GM19372 (cell line): ENCODE results near the gene MUSK.
"Not testable (repeated sequence)": the region's sequence is repeated elsewhere in the genome, so short reads cannot be mapped to it uniquely, and the experiment has no call there.

ENCODE experiments used
- ATAC-seq: cut with Tn5 transposase; IDR thresholded peaks from one replicate; pipeline ENCODE4 v1.9.1; 2021; ENCODE audit warnings: mild to moderate bottlenecking, low read depth, moderate library complexity; ENCODE audit not compliant: unreplicated experiment

Gene MUSK

DNA sequence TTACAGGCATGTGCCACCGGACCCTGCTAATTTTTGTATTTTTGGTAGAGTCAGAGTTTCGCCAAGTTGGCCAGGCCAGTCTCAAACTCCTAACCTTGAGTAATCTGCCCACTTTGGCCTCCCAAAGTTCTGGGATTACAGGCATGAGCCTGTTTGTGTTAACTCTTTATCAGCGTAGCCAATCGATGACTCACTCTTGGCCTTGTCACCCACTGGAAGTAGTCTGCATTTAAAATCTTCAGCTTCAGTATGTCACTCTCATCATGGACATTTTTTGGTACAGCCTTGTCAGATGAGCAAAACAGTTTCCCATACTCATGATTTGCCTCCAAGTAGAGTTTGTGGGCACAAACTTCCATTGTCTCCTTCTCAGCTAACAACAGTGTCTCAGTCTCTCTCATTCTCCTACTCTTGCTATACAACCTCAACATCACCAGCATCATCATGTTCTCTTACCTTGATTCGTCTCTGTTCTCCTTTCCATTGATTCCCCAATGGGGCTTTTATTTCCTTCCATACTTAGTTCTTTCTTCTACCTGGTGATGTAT is 22.5 kb downstream of the MUSK start:
- no peak for ATAC-seq

DNA sequence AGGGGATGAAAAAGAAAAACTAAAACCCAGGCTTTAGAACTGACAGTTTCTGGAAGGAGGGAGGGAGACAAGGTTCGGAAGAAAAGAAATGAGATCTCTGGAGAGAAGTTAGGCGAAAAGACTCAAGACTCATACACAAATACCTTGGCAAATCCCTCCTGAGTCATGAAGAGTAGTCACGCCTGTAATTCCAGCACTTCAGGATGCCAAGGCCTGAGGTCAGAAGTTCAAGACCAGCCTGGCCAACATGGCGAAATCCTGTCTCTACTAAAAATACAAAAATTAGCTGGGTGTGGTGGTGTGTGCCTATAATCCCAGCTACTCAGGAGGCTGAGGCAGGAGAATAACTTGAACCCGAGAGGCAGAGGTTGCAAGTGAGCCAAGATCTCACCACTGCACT is 27.3 kb downstream of the MUSK start:
- not testable (repeated sequence) for ATAC-seq

DNA sequence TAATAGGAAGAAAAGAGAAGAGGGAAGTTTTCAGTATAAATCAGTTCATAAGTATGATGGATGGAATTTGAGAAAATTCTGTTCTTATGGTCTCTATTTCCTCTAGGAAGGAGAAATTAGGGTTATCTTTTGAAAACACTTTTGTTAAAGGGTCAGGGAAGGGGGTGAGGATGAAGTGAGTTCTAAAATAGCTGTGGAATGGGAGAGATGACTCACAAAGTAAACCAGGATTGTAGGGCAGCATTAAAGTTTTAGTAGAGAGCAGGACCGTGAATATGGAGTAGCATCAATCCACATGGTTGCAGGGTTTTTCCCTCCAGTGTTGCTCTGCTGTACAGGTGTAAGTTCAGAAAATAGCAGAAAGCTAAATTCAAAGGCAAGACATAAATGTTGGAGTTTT is 32.4 kb downstream of the MUSK start:
- ATAC-seq: no peak

DNA sequence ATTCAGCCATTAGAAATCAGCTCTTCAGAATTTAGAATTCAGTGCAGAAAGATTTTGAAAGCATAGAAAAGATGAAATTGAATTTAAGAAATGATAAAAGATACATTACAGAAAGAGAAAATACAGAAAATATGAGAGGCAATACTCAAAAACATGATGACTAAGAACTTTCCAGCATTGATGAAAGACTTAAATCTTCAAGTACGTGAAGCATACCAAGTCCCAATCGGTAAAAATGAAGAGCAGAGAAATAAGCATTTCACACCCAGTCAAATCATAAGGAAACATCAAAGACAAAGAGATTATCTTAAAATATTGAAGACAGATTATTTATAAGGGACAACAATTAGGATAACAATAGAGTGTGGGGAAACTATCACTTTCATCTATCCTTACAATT is 35.1 kb downstream of the MUSK start:
- ATAC-seq: no peak

DNA sequence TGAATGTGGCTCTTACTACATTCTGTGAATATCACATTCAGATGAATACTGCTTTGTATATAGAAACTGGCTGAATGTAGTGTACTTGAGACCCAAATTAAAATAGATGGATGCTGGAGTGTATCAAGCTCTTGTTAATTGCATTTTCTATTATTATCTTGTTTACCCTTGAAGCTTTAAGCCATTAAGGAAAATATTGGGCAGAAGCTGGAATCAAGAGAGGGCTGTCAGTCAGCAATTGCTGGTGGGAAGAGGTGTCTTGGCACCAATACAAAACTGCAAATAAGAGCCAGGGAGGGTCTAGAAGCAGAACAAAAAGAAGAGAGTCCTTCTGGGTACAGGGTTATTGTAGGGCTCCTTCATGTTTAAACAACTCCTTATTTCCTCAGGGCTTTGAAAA is 38.8 kb downstream of the MUSK start:
- ATAC-seq: no peak

DNA sequence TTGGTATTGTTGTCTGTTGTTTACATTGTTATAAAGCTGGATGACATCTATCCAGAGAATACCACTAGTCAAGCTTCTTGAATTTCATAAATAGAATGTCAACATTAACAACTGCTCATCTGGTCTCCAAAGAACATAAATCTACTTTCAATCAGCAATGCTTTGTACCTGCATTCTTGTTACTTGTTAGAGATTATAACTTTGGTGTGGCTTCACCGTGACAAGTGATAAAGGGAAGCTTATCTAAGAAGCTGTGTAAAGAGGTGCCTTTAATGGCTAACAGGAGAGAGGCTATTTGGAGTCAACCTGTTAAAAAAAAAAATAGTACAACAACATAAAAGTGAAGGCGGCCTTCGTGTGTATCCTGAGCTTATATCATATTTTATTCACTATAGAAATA is 41.8 kb downstream of the MUSK start:
- ATAC-seq: no peak

DNA sequence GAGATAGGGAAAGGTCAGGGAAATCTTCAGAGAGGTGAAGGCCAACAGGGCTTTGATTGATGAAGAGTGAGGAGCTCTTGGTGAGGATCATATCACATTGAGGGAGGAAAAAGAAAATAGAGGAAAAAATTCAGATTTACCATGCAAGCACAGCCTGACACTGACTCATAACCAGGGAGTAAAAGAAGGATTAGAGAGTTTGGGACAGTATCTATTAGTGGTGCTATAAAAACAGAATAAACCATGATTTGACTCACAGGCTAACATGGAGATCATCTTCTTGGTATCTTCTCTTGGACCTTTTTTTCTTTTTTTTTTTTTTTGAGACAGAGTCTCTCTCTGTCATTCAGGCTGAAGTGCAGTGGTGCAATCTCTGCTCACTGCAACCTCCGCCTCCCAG is 44.4 kb downstream of the MUSK start:
- ATAC-seq: no peak

DNA sequence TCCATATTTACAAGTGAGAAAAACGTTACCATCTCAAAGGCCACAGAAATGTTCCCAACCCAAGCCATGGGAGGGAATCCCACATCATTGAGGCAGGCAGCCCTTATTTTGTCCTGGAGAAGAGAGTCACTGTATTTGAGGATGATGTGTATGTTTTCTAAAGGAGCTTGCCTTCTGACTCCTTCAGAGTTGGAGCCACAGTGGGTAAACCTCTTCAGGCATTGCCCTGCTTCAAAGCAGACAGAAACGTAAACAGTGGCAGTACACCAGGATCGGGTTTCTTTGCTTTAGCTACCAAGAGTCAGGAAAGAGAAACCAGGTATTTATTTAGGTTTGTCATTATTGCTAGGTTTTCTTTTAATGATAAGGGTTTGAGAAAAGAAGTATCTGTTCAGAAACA is 45.7 kb downstream of the MUSK start:
- no peak for ATAC-seq

DNA sequence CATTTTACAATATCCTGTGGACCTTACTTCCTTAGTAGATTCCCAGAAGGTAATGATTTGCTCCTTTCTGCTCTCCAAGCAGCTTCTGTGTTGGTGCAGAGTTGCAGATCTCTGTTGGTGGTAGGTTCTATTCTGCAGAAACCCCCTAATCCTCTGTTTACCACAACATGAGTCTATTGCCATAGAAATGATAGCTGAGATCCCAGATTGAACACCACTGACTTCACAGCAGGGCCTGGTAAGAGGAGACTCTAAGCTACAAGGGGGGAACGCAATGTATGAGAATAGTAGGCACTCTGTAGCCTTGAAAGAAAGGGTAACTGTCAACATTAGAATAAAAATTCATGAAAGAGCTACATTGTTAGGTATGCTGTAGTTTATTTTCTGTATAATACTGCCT is 59.5 kb downstream of the MUSK start:
- ATAC-seq: no peak

DNA sequence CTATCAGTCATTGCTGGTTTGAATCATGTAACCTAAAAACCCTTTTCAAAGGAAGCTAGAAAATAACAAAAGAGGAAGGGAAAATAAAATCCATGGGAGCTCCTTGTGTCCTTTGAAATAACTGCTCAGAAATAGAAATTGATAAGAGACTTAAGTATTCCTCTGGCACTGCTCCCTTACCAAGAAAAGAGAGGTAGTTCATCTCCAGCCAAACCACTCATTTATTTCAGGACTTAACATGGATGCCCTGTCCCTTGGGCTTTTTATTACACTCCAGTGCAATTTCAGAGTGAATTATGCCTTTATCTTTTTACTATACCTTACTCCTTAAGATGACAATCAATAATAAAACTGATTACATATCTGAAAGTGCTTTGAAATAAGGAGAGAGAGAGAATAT is 61.0 kb downstream of the MUSK start:
- no peak for ATAC-seq

DNA sequence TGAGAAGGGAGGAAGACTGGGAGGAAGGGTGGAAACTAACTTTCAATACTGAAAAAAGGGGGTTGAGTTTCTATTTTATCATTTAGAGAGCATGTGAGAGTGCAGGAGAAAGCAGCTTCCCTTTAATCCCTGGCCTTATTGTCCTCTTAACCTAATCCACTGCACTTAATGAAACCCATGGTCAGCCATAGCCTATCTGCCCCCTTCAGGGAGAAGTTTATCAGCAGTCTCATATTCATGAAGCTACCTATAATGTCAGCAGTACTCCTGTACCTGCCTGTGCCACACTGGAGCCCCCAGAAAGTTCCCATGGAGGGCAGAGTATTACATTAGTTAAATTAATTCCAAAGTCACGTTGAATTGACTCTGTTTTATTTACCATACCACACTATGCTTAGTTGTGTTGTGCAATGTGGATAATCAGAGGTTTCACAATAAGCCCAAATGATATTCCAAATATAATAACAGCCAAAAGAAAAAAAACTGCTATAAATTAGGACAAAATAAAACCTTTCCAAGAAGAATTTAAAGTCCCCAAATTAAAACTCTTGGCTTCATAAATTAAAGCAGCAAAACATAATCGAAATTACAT is 62.9 kb downstream of the MUSK start:
- no peak for ATAC-seq

DNA sequence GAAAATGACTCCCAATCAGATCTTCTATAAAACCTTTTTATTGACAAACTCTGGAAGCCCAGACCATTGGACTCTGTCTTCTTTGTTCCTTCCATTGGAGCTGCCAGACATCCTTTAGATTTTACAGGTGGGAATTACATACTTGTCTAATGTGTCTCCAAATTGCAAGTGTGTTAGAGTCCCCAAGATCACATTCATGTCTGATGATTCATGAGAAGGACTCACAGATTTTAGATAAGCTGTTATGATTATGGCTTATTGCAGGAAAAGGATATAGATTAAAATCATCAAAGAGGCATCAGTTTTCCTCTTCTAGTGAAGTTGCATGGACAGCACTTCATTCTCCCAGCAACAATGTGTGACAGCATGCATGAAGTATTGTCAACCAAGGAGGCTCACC is 70.4 kb downstream of the MUSK start:
- no peak for ATAC-seq

DNA sequence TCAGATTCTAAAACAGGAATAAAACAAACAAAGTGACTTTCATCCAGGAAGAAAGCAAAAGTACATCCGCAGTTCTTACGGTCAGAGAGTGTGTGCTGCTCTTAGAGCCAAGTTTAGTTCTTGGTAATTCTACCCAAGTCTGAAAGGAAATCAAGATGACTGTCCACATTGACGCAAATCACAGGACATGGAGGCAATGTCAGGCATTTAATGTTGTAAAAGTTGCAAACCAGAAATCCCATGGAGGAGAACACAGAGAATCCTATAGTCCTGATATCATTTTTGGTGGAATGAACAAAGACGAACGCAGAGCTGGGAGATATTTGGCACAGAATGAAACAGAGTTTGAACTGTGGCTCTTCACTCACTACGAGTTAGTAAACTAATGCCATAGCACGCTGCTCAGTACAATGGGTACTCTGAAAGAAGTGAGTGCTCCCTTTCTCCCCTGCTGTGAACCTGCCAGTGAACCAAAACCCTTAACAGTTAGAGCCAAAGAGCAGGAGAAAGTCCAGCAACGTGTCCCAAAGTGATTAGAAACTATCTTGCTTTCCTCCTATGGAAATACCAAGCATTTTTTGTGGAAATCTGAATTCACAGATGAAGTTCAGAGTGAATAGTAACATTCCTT is 74.3 kb downstream of the MUSK start:
- no peak for ATAC-seq

DNA sequence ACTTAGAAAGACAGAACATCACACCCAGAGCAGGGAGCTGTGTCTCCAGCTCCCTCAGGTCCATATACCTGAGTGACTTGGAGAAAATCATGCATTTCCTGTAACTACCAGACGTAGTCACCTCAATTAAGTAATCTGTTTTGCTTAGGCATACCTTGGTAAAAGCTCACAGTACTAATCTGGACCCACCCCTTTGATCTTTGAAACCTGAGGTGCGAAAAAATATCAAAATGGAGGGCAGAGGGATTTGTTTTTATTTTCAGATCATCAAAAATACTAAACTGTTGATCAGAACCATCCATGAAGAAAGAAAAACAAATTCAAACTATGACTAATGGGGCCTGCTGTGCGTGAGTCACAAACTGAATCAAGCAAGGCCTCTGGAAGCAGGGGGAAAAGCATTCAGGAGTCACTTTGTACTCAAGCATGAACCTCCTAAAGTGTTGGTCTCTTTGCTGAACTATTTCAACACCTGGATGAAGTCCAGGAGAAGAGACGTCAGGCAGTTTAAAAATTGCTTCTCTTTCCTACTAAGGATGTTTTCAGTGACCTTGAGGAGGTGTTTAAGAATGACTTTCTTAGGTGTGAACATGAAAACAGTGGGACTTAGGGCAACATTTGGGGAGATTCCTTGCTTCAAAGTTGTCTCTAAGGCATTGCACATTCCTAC is 76.3 kb downstream of the MUSK start:
- ATAC-seq: no peak

DNA sequence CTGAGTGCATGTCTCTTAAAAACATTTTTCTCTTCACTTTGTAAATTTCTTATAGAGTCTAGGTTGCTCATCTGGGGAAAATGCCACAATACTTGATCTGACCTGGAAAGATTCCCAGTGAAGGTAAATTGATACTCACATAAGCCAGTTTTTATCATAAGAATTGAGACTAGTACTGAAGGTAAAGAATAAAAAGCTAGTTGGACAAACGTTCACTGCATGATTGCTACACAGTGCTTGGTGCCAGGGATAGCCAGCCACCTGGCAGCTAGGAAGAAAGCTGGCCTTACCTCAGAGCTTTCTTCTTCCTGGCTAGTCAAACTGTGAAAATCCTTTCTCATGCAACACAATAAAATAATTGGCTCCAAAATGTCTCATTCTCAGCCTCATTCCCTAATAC is 77.1 kb downstream of the MUSK start:
- no peak for ATAC-seq

DNA sequence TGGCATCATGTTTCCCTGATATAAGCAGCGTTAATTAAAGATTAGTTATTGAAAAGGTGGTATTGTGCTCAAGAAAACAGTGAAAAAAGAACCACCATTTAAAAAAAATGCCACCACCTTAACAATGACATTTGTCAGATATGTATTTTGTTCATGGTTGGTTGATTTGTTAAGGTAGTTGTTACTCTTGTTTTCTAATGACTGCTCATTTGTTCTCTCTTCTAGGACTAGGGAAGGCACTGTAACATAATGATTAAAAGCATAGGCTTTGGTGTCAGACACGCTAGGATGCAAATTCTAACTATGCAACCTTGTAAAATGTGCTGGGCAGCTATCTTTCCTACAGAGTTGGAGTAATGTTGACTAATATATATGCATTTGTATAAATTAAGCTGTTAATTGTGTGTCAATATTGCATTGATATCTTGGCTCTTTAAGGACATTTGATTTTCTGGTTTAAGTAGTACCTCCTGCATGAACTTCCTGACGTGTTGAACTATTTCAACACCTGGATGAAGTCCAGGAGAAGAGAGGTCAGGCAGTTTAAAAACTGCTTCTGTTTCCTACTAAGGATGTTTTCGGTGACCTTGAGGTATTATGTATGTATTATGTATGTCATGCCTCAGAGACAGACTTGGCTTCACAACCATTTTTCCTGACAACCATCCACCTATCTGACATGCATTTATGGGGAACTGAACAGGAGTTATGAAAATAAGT is 77.8 kb downstream of the MUSK start:
- no peak for ATAC-seq

DNA sequence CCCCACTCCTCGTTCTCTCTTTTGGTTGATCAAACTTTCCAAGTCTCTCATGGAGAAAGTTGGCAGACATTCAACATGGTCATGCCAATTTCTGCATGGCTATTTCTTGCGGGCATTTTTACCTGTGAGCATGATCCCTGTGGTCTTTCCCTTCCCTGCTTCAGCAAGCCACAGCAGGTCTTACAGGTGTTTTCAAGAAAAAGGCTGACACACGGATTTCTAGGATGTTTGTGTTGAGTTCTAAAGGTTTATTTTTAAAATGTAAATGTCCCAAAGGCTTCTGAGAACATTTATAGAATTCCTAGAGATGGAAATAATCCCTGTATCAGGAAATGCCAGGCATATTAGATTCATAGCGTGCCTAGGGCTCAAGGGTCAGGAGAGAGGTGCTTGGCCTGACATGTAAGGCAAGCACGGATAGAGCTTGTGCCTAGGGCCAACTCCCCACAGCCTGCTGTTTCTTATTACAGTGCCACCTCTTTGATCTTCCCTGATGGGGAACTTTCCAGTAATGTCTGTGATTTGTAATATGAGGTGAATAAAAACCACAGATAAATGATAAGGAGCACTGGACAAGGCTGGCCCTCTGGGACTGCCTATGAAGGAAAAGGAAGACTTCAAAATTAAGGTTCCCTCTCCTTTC is 79.8 kb downstream of the MUSK start:
- ATAC-seq: no peak

DNA sequence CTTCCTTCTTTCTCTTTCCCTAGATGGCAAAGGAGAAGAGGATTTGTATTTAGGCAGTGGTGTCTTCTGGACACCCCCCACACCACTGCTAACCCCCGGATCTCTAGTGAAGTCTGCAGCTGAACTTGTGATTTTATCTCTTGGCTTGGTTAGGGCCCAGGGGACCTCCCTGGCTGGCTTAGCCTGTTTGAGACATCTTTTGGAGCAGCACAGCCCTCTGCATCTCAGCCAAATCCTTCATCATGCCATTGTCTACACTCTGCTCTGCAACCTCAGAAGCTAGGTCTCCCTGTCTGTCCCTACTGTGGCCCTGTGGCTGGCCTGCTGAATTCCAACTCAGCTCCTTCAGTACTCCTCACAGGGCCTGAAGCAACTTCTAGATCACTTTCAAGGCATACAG is 81.7 kb downstream of the MUSK start:
- ATAC-seq: no peak

DNA sequence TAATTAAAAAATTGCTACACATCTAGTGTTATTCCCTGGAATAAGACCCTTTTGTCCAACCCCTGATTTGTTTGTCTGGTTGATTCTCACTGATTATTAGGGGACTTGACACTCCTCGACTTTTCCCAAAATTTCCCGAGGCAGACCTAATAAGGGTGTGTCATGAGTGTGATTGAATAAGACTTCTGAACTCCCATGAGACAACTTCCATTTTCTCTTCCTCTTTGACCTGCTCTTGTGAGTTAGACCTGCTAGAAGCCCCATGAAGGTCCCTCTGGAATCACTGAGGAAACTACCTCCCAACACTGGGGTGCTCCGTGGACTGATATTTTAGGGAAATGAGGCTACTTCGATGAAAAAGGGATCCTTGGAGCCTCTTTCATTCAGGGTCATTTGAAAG is 83.4 kb downstream of the MUSK start:
- no peak for ATAC-seq

DNA sequence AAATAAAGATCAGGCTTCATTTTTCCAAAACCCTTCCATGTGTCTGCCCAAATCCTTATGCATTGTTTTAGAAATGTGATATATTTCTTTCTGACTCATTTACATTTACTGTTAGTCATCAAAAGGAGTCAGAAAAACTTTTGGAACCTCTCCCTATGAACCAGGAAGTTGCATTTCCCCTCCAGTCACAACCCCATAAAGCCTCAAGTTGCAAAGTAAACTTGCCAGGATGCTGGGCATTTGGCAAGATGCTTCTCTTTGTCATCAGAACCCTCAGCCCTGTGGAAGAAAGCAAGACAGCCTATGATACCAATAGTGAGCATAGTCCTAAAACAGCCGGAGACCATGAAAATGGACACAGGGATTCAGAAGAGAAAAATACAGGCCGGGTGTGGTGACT is 84.2 kb downstream of the MUSK start:
- ATAC-seq: no peak

DNA sequence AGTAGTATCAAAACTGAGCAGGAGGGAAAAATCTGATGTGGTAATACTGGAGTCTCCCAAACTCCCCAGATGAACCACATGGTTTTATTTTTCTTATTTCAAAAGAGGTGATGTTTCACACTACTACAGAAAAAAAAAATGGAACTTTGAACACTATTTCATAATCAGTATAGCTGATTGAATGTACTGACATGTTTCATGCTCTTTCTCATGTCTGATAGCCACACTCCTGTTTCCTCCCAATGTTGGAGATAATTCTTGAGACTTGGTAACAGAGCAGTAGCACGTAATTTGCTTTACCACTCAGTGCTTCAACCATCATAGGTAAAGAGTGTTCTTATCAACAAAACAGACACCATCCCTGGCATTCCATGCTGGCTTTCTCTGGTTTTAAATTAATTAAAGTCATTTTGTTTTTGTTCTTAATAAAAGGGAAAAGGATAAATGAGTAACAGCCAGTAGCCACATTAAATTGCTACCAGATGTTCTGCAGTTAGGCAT is 85.2 kb downstream of the MUSK start:
- ATAC-seq: no peak
